Panc1 (cell line): ENCODE measurements around the gene FIGN. TPM values are rescaled to one million over a fixed set of nuclear protein-coding genes. Genes with fewer than 3 reads are reported as not detected.
A peak's percentile ranks its signal among the peaks of the same experiment; 100 is the strongest.

ENCODE experiments used
- ATAC-seq: fragments of 200-7000 bp; cut with Tn5 transposase; 2 replicates; pipeline ENCODE4 v1.9.1; 2020; ENCODE audit warnings: mild to moderate bottlenecking, moderate library complexity
- BruUV-seq: library from RNA; stranded (reverse); fragments of 400-500 nt; replicated peaks from 2 replicates; lab custom pipeline; 2021; lab: Mats Ljungman, UMichigan
- CTCF ChIA-PET: fragments of 300-600 bp; sonication (Branson Sonifier 250); formaldehyde crosslinking; loops from one replicate; lab custom pipeline; 2022; ENCODE audit warnings: antibody characterized with exemption; lab: Charles Lee
- POLR2A ChIA-PET: fragments of 300-600 bp; sonication (Branson Sonifier 250); formaldehyde crosslinking; loops from one replicate; lab custom pipeline; 2022; ENCODE audit warnings: antibody characterized with exemption; lab: Charles Lee
- DNase-seq: peaks from one replicate; pipeline ENCODE4 v3.0.0-alpha.2; 2010; ENCODE audit warnings: low read depth, low spot score
- H3K27ac ChIP-seq: 2 replicates; pipeline ENCODE4 v1.5.1; 2011; ENCODE audit warnings: mild to moderate bottlenecking, low read length, inconsistent platforms
- H3K27me3 ChIP-seq: fragments of 200-500 bp; sonication (Bioruptor generic); 2 replicates; pipeline ENCODE4 v1.6.0; 2014; ENCODE audit warnings: low read length, inconsistent platforms; ENCODE audit not compliant: control insufficient read depth, insufficient read depth
- H3K36me3 ChIP-seq: fragments of 200-500 bp; sonication (Bioruptor generic); 2 replicates; pipeline ENCODE4 v1.5.1; 2014; ENCODE audit warnings: inconsistent platforms, mild to moderate bottlenecking, low read length, moderate library complexity; ENCODE audit not compliant: control insufficient read depth, insufficient read depth
- H3K4me1 ChIP-seq: 2 replicates; pipeline ENCODE4 v1.5.1; 2011; ENCODE audit warnings: inconsistent platforms, mild to moderate bottlenecking, low read length, moderate library complexity; ENCODE audit not compliant: control insufficient read depth, insufficient read depth
- H3K4me3 ChIP-seq, 2 experiments: 2 replicates each; pipeline ENCODE4 v1.5.1; 2011 to 2012; ENCODE audit warnings: low read depth in 2 of 2, low read length in 2 of 2, mild to moderate bottlenecking in 2 of 2, inconsistent platforms in 1 of 2, moderate library complexity in 1 of 2
- H3K9me3 ChIP-seq: fragments of 200-500 bp; sonication (Bioruptor generic); 2 replicates; pipeline ENCODE4 v1.5.1; 2014; ENCODE audit warnings: low read depth, mild to moderate bottlenecking, inconsistent platforms, low read length, moderate library complexity; ENCODE audit not compliant: control insufficient read depth, insufficient read depth
- CTCF ChIP-seq: fragments of 450-650 bp; IDR thresholded peaks from 2 replicates; pipeline ENCODE4 v1.5.1; 2017; ENCODE audit warnings: mild to moderate bottlenecking
- POLR2AphosphoS5 ChIP-seq: IDR thresholded peaks from 2 replicates; pipeline ENCODE4 v1.6.1; 2012; ENCODE audit warnings: mild to moderate bottlenecking, low read depth, low read length, moderate library complexity
- REST ChIP-seq, 2 experiments: IDR thresholded peaks; 2 replicates each; pipeline ENCODE4 v1.6.1; 2011 to 2012; ENCODE audit warnings: low read depth in 2 of 2, control low read depth in 1 of 2, low read length in 1 of 2, mild to moderate bottlenecking in 1 of 2, moderate library complexity in 1 of 2; ENCODE audit not compliant: insufficient read depth in 1 of 2
- SIN3A ChIP-seq: IDR thresholded peaks from 2 replicates; pipeline ENCODE4 v1.6.1; 2012; ENCODE audit warnings: low read depth, mild to moderate bottlenecking, low read length, moderate library complexity, borderline replicate concordance; ENCODE audit not compliant: insufficient read depth
- TCF7L2 ChIP-seq: IDR thresholded peaks from 2 replicates; pipeline ENCODE4 v1.6.1; 2011; ENCODE audit warnings: mild to moderate bottlenecking, low read depth, low read length, inconsistent platforms
- in situ Hi-C: cut with HindIII; loops from 2 replicates; pipeline ENCODE4 v1.10.0; 2016; ENCODE audit warnings: low sequenced_read_pairs, low pct_unique_long_range_greater_than_20kb
- intact Hi-C: fragments of 100-400 bp; cut with micrococcal nuclease; formaldehyde crosslinking; loops from one replicate; pipeline ENCODE4 v1.10.0; 2022; ENCODE audit not compliant: unreplicated experiment
- total RNA-seq: library from RNA; stranded (reverse); gene quantifications from one replicate; pipeline ENCODE4 v1.2.1, GENCODE V29; 2021; ENCODE audit not compliant: unreplicated experiment

FIGN gene
- total RNA-seq, 1 experiment from 2014 or later: 19.5 TPM

DNA sequence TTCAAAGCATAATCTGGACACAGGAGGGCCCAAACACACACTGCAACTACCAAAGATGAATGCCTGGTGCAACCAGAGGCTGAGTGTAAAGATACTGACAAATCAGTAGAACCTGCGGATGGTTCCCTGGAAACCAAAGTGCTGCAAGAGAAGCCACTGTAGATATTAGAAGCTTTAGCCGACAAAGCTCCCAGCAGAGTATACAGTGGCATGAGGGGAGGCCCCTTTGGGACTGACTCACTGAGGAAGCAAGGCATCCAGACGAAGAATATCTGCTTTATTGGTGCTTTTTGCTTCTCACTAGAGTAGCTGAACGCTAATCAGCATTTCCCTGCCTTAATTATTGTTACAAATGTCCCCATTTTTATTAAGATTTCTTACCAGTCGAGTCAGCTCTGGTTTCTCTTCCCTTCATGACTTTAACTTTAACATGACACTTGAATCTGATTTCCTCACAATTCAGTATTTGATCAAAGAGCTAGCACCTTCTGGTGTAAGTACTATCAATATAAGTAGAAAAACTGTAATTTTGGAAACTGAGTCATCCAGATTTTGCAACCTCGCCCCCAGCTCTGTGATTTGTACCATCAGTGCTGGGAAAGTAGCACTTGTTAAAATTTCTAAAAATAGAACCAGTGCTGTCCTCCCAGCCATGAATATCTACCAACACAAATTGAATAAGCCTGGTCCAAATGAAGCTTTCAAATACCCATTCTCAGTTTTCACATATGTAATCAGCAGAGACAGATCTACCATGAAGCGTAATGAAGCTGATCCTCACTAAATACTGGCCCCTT is 34.2 kb downstream of the FIGN start:
- H3K36me3 ChIP-seq: no peaks in the 10 kb centered on the region
- H3K27me3 ChIP-seq: no peaks in the 10 kb centered on the region
- ChIA-PET POLR2A (no interaction called here), CTCF (no interaction called here)
- BruUV-seq: no TSS peak
- no peak for ATAC-seq
- intact Hi-C loops: no loop called here
- H3K9me3 ChIP-seq: no peaks in the 10 kb centered on the region
- H3K4me1 ChIP-seq: no peaks in the 10 kb centered on the region; the same call in 1 of the 2 replicates
- H3K27ac ChIP-seq: 0 out of 2 replicates have a peak overlapping the region, but pooled peaks have one; percentile 5
- in situ Hi-C loops: no loop called here
- no peak overlapping the region for H3K4me3 ChIP-seq
- no peak for TF ChIP-seq POLR2AphosphoS5
- no peak for TF ChIP-seq CTCF
- TF ChIP-seq TCF7L2: no peak
- TF ChIP-seq SIN3A: no peak
- TF ChIP-seq REST (IDR thresholded peaks at IDR 0.05; ENCODE audit: insufficient read depth in 1 of 2, low read depth in 2 of 2, low read length in 1 of 2): no peak
- no peak for DNase-seq

DNA sequence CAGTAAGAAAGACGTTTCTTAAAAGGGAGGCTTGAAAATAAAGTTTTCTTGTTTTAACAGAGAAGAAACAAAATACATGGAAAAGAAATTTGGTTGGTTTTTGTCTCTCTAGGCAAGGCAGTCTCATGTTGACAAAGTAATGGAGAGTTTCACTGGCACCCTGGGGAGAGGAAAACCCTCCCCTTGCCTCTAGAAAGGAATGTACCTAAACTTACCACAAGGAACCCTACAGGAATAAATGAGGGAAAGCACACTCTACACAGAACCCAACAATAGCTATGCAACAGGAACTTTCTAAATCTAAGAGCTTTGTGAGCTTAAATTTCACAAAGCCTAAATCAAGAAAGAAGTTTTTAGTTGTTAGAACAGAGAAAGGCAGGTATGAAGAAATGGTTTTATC is 37.0 kb downstream of the FIGN start:
- intact Hi-C loops: no loop called here
- no peak for TF ChIP-seq POLR2AphosphoS5
- TF ChIP-seq REST (IDR thresholded peaks at IDR 0.05; ENCODE audit: insufficient read depth in 1 of 2, low read depth in 2 of 2, low read length in 1 of 2): no peak
- Histone ChIP-seq H3K4me1 (no peaks in the 10 kb centered on the region), H3K27ac (no peak overlapping the region), H3K9me3 (no peaks in the 10 kb centered on the region), H3K36me3 (no peaks in the 10 kb centered on the region), H3K27me3 (no peaks in the 10 kb centered on the region), H3K4me3 (no peak overlapping the region)
- no peak for DNase-seq
- CTCF ChIA-PET: no interaction called here
- no TSS peak for BruUV-seq
- no peak for ATAC-seq
- in situ Hi-C loops: no loop called here
- POLR2A ChIA-PET: no interaction called here
